Left renal cortex interstitium (tissue), 4 donors: ENCODE measurements around the gene MTCL1. TPM values are rescaled to one million over a fixed set of nuclear protein-coding genes. Genes with fewer than 3 reads are reported as not detected.

Experiments
- DNase-seq, 4 donors: peaks; one replicate each; pipeline ENCODE4 v3.0.0-alpha.2; 2013; ENCODE audit warnings: low read depth in 4 of 4, low spot score in 2 of 4, missing footprints in 1 of 4
- polyA plus RNA-seq, 4 donors: library from polyadenylated mRNA; unstranded; fragments of 120-200 nt; gene quantifications; one replicate each; pipeline ENCODE4 v1.2.1, GENCODE V29; 2013; ENCODE audit not compliant: insufficient read length in 4 of 4

Gene MTCL1
- polyA plus RNA-seq: 10 to 100 TPM; 13.4 to 33.1 (median 22.6) TPM

GRCh38 chr18:8705238-8705960 is at the start of gene MTCL1:
TSS of gene MTCL1 (plus strand) at chr18:8705556. CDS start at chr18:8705661, 105 bp downstream.
- no peak for DNase-seq

DNA sequence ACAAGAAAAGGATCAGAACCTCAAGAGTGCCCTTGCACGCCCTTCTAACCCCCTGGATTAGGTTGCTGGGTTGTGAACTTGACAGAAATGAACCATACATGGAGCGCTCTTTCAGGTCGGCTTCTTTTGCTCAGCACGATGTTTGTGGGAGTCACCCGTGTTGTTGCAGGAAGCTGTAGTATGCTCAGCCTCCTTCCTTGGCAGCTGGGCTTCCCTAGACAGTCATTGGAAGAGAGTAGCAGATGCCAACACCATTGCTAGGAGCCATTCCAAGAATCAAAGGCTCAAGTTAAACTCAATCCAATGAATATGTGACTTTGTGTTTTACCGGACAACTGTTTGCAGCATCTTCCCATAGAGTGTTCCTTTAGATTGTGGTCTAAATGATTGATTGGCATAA is 49.1 kb upstream of the MTCL1 start:
- DNase-seq: no peak

DNA sequence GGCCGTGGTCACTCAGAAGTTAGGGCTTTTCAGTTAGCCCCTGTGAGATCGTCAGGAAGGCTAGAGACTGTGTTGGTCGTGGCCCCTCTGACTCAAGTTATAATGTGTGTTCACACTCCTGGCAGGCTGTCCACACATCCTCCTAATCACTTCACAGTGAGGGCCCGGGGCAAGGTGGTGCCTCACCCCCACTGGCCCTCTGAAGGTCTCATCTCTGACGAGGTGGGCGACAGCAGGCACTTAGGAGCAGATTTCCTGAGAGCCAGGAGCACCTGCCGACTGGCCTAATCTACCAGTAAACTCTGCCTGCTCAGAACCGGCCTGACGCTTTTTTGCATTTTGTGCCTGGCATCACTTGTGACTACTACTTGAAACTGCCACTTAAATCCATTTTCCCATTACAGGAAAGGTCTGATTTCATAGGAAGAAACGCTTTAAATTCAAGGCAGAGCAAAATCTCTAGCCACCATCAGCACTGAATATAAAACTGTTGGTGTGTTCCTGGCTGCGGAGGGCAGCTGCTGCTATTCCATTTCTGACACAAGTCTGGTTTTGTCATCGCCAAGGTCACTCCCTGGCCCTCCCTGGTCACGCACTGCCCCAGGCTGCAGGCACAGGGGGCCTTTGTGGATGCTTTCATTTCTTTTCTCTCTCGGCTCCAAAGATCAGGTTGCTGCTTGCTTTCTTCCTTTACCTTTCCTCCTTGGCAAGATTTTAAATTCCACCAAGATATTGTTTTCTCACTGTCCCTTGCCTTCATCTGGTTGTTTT is 48.1 kb upstream of the MTCL1 start:
- DNase-seq: no peak

GRCh38 chr18:8657873-8658470 is 47.4 kb upstream of the MTCL1 start:
- no peak for DNase-seq

DNA sequence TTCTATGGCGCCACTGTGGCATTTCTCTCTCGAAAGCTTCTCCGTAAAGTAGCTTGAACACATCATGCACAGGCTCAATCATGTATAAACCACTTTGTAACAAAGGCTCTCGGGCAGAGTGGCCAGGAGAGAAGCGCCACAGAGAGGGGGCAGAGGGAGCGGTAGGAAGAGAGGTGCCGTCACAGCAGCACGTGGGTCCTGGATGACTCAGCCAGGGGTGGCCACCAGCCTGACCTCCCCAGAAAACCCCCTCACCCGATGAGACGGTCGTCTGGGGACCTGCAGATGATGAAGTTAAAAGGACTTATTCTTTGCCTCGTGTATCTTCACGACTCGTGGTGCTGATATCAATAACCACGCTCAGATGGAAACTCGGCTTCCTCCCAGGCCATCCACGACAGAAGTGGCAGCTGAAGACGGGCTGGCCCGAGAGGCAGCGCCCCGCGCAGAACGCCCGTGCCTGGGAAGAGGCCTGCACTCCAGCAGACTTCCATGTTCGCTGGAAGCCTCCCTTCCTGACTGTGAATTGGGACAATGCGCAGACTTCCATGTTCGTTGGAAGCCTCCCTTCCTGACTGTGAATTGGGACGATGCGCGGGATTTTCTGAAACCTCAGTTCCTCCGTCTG is 46.4 kb upstream of the MTCL1 start:
- no peak for DNase-seq

- DNase-seq: no peak
Observed at GRCh38 chr18:8659609-8660242, 45.6 kb upstream of the MTCL1 start.

DNA sequence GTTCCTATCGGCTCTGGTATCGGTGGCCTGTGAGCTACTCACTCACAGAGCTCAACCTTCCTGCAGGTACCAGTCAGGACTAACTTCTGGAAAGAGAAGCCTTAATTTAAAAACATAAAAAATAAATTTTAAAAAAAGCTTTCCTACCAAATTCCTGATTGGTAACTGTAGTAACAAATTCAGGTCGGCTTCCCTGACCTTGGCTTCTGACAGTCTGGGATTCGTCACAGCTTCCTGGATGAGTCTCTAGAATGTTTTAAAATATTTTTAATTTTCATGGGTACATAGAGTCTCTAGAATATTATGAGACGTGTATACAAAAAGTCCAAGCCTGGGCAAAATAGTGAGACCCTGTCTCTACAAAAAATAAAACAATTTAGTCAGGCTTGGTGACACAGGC is 45.0 kb upstream of the MTCL1 start:
- no peak for DNase-seq

- peak; percentile 34 to 58 (median 43) for DNase-seq
Observed at GRCh38 chr18:8661754-8662559, 43.4 kb upstream of the MTCL1 start.

DNA sequence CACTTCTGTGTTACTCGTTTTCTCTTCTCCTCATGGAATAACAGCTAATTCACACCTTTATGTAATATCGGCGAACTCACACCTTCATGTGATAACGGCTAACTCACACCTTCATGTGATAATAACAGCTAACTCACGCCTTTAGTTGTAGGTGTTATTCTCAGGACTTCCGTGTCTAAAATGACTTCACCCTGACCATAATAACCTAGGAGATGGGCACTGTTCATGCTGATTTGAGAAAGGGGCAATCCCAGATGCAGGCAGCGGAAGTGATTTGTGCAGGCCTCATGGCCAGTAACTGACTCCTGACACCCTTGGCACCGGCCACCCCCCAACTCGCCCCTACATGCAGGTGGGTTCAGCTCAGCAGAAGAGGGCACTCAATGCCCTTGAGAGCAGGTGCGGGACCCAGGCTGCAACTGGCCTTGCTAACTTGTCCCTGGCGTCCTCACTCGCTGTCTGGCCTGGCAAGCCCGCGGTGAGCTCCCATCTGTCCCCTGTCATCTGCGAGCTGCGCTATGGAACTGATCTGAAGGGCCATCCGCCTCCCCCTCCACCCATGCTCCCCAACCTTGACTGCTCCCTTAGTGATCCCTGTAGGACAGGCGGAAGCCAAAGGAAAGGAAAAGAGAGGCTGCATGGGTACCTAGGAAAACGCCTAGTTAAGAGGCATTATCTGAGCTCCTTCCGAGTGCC is 42.6 kb upstream of the MTCL1 start:
- DNase-seq: no peak

GRCh38 chr18:8667846-8668245 is 37.5 kb upstream of the MTCL1 start:
- no peak for DNase-seq

- no peak for DNase-seq
Observed at GRCh38 chr18:8668381-8668780, 37.0 kb upstream of the MTCL1 start.

GRCh38 chr18:8669571-8669970 is 35.8 kb upstream of the MTCL1 start:
- no peak for DNase-seq

DNA sequence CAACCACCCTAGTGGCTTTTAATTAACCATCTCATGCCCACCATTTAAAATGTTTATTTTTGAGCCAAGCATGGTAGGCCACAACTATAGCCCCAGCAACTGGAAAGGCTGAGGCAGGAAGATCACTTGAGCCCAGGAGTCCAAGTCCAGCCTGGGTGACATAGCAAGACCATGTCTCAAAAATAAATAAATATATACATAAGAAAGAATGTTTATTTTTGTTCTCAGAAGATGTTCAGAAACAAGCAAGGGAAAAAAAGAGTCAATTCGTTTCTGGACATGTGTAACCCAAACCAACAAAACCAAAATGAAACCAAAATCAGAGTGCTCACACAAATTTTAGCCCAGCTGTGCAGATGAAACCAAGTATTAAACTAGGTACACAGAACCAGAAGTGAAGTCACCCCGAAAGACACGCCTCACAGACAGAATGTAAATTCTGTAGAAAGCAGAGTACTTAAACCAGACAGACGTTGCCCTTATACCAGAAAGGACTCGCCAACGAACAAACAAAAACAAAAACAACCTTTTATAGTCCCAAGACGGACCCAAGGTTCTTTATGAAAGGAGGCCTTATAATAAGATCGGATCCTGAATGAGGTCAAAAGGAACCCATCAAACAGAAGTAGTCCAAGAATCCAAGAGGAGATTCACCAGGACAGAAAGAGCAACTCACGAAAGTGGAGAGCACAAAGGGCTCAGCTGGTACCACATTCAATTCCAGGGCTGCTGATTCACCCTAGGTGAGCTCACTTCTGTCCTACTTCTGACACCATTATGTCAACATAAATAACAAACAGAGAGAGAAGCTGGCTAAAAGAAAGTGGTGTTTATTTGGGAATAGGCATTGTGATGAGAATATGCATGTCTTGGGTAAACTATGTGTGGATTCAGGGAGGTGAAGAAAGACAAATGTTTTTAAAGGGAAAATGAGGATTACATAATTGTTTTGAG is 31.8 kb upstream of the MTCL1 start:
- no peak for DNase-seq

- DNase-seq: no peak
Observed at GRCh38 chr18:8675057-8675456, 30.3 kb upstream of the MTCL1 start.

DNA sequence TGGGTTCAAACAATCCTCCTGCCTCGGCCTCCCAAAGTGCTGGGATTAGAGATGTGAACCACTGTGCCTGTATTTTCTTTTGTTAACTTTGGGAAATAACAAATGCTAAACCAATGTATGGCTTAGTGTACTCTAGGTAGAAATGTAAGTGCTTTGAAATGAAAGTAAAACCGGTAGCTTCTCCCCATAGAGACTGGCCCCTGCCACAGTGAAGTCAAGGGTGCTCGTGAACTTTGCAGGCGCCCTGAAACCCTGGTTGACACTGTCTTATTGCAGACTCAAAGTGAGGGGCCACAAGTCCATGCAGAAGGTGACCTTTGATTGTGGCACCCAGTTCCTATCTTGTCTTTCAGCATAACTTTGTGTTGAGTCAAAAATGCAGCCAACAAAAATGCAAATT is 24.2 kb upstream of the MTCL1 start:
- DNase-seq: no peak

DNA sequence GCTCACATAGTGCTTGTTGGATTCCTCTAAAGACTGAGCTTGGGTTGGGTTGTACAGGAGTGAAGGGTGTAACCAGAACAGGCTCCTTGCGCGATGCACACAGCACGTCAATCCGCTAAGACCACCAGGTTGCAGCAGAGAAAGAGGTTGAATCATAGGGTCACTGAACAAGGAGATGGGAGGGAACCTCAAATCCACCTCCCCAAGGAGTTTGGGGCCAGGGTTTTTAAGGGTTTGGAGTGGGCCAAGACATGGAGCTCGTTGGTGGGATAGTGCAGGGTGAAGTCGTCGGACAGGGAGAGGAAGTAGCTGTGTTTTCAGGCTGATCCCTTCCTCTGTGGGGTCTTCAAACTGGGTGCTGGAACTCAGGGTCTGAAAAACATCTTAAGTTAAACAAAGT is 20.8 kb upstream of the MTCL1 start:
- no peak for DNase-seq

GRCh38 chr18:8685141-8685913 is 20.0 kb upstream of the MTCL1 start:
- DNase-seq: no peak

GRCh38 chr18:8685914-8686216 is 19.5 kb upstream of the MTCL1 start:
- DNase-seq: no peak
